H9 (cell line): ENCODE data around the gene SLC12A3. TPM values are rescaled to one million over a fixed set of nuclear protein-coding genes. Genes with fewer than 3 reads are reported as not detected.

Experiments
- DNase-seq: peaks from one replicate; pipeline ENCODE4 v3.0.0-alpha.2; 2017
- H2AFZ ChIP-seq: one replicate; pipeline ENCODE4 v1.6.1; 2013; ENCODE audit warnings: mild to moderate bottlenecking, low read length, control low read depth, moderate library complexity
- H2AK5ac ChIP-seq: 2 replicates; pipeline ENCODE4 v1.6.1; 2013; ENCODE audit warnings: low read length, control low read depth, mixed read lengths; ENCODE audit not compliant: insufficient read length
- H2BK120ac ChIP-seq: one replicate; pipeline ENCODE4 v1.6.1; 2013; ENCODE audit warnings: low read depth, mild to moderate bottlenecking, low read length, control low read depth, inconsistent platforms; ENCODE audit not compliant: poor library complexity, severe bottlenecking
- H2BK12ac ChIP-seq: 2 replicates; pipeline ENCODE4 v1.6.1; 2013; ENCODE audit warnings: low read length, control low read depth, mixed read lengths, low read depth; ENCODE audit not compliant: insufficient read length
- H2BK15ac ChIP-seq: 2 replicates; pipeline ENCODE4 v1.6.1; 2013; ENCODE audit warnings: low read depth, low read length, control low read depth
- H2BK20ac ChIP-seq: one replicate; pipeline ENCODE4 v1.6.1; 2013; ENCODE audit warnings: low read depth, mild to moderate bottlenecking, low read length, control low read depth, inconsistent platforms; ENCODE audit not compliant: poor library complexity, severe bottlenecking
- H2BK5ac ChIP-seq: 2 replicates; pipeline ENCODE4 v1.6.1; 2013; ENCODE audit warnings: low read length, control low read depth, mixed read lengths; ENCODE audit not compliant: insufficient read length
- H3K14ac ChIP-seq: 2 replicates; pipeline ENCODE4 v1.6.1; 2013; ENCODE audit warnings: low read length, control low read depth; ENCODE audit not compliant: insufficient read depth
- H3K18ac ChIP-seq: 2 replicates; pipeline ENCODE4 v1.6.1; 2013; ENCODE audit warnings: low read depth, mild to moderate bottlenecking, mixed read lengths, low read length, control low read depth; ENCODE audit not compliant: insufficient read length
- H3K23ac ChIP-seq: 2 replicates; pipeline ENCODE4 v1.6.1; 2013; ENCODE audit warnings: low read length, control low read depth, mixed read lengths, low read depth; ENCODE audit not compliant: insufficient read length
- H3K23me2 ChIP-seq: 2 replicates; pipeline ENCODE4 v1.6.1; 2013; ENCODE audit warnings: low read depth, mild to moderate bottlenecking, mixed read lengths, low read length, control low read depth; ENCODE audit not compliant: insufficient read length, poor library complexity, severe bottlenecking
- H3K27ac ChIP-seq: 2 replicates; pipeline ENCODE4 v1.5.1; 2013; ENCODE audit warnings: low read length, control low read depth, mixed read lengths, low read depth; ENCODE audit not compliant: insufficient read length
- H3K27me3 ChIP-seq: 2 replicates; pipeline ENCODE4 v1.6.1; 2013; ENCODE audit warnings: low read length, control low read depth, inconsistent platforms; ENCODE audit not compliant: insufficient read depth
- H3K4ac ChIP-seq: 2 replicates; pipeline ENCODE4 v1.6.1; 2013; ENCODE audit warnings: low read depth, mild to moderate bottlenecking, control low read depth, inconsistent platforms, low read length, moderate library complexity
- H3K4me1 ChIP-seq: 2 replicates; pipeline ENCODE4 v1.6.1; 2013; ENCODE audit warnings: low read length, control low read depth, inconsistent platforms; ENCODE audit not compliant: insufficient read depth
- H3K4me2 ChIP-seq: 2 replicates; pipeline ENCODE4 v1.6.1; 2013; ENCODE audit warnings: low read length, control low read depth, mixed read lengths; ENCODE audit not compliant: insufficient read length, insufficient read depth
- H3K56ac ChIP-seq: 2 replicates; pipeline ENCODE4 v1.6.1; 2013; ENCODE audit warnings: low read depth, mild to moderate bottlenecking, mixed read lengths, low read length, control low read depth; ENCODE audit not compliant: insufficient read length
- H3K79me1 ChIP-seq: 2 replicates; pipeline ENCODE4 v1.6.1; 2013; ENCODE audit warnings: low read depth, mild to moderate bottlenecking, moderate library complexity, low read length, control low read depth, inconsistent platforms; ENCODE audit not compliant: insufficient read depth, poor library complexity, severe bottlenecking
- H3K79me2 ChIP-seq: 2 replicates; pipeline ENCODE4 v1.6.1; 2013; ENCODE audit warnings: low read length, control low read depth, inconsistent platforms; ENCODE audit not compliant: insufficient read depth
- H3K9ac ChIP-seq: 2 replicates; pipeline ENCODE4 v1.6.1; 2013; ENCODE audit warnings: low read length, control low read depth, mixed read lengths; ENCODE audit not compliant: insufficient read length; ENCODE audit errors: extremely low read depth
- H3K9me3 ChIP-seq: one replicate; pipeline ENCODE4 v1.6.1; 2013; ENCODE audit warnings: low read depth, low read length, inconsistent platforms; ENCODE audit not compliant: control insufficient read depth
- H3T11ph ChIP-seq: one replicate; pipeline ENCODE4 v1.6.1; 2013; ENCODE audit warnings: mild to moderate bottlenecking, low read length, control low read depth, inconsistent platforms
- H4K20me1 ChIP-seq: one replicate; pipeline ENCODE4 v1.6.1; 2013; ENCODE audit not compliant: control insufficient read depth, insufficient read length, insufficient read depth
- H4K5ac ChIP-seq: 2 replicates; pipeline ENCODE4 v1.6.1; 2013; ENCODE audit warnings: low read depth, mild to moderate bottlenecking, mixed read lengths, low read length, control low read depth; ENCODE audit not compliant: insufficient read length
- H4K8ac ChIP-seq: replicated peaks from 2 replicates; pipeline ENCODE4 v1.6.1; 2013; ENCODE audit warnings: low read length, control low read depth, mixed read lengths, low read depth; ENCODE audit not compliant: insufficient read length
- H4K91ac ChIP-seq: 2 replicates; pipeline ENCODE4 v1.6.1; 2013; ENCODE audit warnings: low read depth, mild to moderate bottlenecking, moderate library complexity, mixed read lengths, low read length, control low read depth; ENCODE audit not compliant: insufficient read length
- H3K27ac Mint-ChIP-seq, 3 experiments: 2 replicates in 2 of 3; 3 replicates in 1 of 3; pipeline ENCODE4 v1.8.0; 2020 to 2021; ENCODE audit warnings: mixed read lengths in 3 of 3, mild to moderate bottlenecking in 1 of 3, moderate library complexity in 1 of 3
- H3K27me3 Mint-ChIP-seq: 2 replicates; pipeline ENCODE4 v1.8.0; 2021; ENCODE audit warnings: low read depth, mild to moderate bottlenecking, moderate library complexity, mixed read lengths
- H3K36me3 Mint-ChIP-seq, 3 experiments: 2 replicates in 2 of 3; 3 replicates in 1 of 3; pipeline ENCODE4 v1.8.0; 2020 to 2021; ENCODE audit warnings: low read depth in 3 of 3, mixed read lengths in 3 of 3; ENCODE audit not compliant: insufficient read depth in 1 of 3
- H3K4me1 Mint-ChIP-seq, 2 experiments: 2 replicates each; pipeline ENCODE4 v1.8.0; 2020; ENCODE audit warnings: mixed read lengths in 2 of 2
- H3K4me3 Mint-ChIP-seq, 2 experiments: 2 replicates in 1 of 2; 3 replicates in 1 of 2; pipeline ENCODE4 v1.8.0; 2020 to 2021; ENCODE audit warnings: mild to moderate bottlenecking in 2 of 2, mixed read lengths in 2 of 2, moderate library complexity in 1 of 2
- H3K9me3 Mint-ChIP-seq, 2 experiments: 2 replicates in 1 of 2; 3 replicates in 1 of 2; pipeline ENCODE4 v1.8.0; 2020; ENCODE audit warnings: mild to moderate bottlenecking in 2 of 2, mixed read lengths in 2 of 2, moderate library complexity in 1 of 2
- WGBS: extraction: QIAGEN DNeasy Blood & Tissue Kit; methylation state at CpG from one replicate; pipeline ENCODE4 v1.1.7; 2013; ENCODE audit warnings: missing lambda C conversion rate, low lambda C conversion rate, mixed read lengths; ENCODE audit not compliant: insufficient read length; ENCODE audit errors: extremely low coverage; 5-methylcytosine and 5-hydroxymethylcytosine counted together
- total RNA-seq: library from RNA; stranded (reverse); gene quantifications from 2 replicates; pipeline ENCODE4 v1.2.1, GENCODE V29; 2021
- TF ChIP-seq, protein P1 (sequence below): fragments of 200-600 bp; sonication (generic); conservative IDR thresholded peaks from 3 replicates; pipeline ENCODE4 v1.8.0; 2021; ENCODE audit warnings: antibody characterized with exemption, mild to moderate bottlenecking

The SLC12A3 gene
- total RNA-seq, 1 experiment from 2014 or later: not detected

DNA sequence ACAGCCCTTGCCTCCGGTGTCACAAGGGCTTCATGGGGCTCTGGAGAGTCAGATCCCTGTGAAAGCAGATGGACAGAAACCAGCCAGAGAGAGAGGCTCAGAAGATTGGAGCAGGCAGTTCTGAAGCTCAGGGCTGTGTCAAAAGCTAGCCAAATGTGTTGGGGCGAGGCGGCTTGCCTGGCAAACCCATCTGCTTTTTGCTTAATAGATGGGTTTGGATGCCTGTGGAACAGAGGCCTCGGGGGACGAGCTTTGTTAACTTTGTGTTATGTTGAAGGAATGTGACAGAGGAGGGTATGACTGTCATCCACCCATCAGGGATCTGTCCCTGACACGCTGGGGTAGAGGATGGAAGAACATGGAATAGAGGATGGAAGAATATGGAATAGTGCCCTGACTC lies 21.0 kb upstream of the SLC12A3 start:
- Histone ChIP-seq H3K27ac (no peak overlapping the region), H3K23me2 (no peaks in the 10 kb centered on the region), H3K18ac (no peak overlapping the region), H3K14ac (no peak overlapping the region), H3K4me2 (no peak overlapping the region), H4K20me1 (no peaks in the 10 kb centered on the region), H3K79me2 (no peaks in the 10 kb centered on the region), H4K5ac (no peak overlapping the region), H4K8ac (no peak overlapping the region), H3K79me1 (no peaks in the 10 kb centered on the region), H3K9ac (no peak overlapping the region), H3K4ac (no peak overlapping the region), H2BK20ac (no peak overlapping the region), H2BK120ac (no peak overlapping the region), H3K56ac (no peak overlapping the region), H2BK12ac (no peak overlapping the region), H2BK5ac (no peak overlapping the region), H3K4me1 (no peaks in the 10 kb centered on the region), H4K91ac (no peak overlapping the region), H2BK15ac (no peak overlapping the region), H2AFZ (no peak overlapping the region), H2AK5ac (no peak overlapping the region), H3K9me3 (no peaks in the 10 kb centered on the region), H3K23ac (no peak overlapping the region), H3T11ph (no peak overlapping the region), H3K27me3 (no peaks in the 10 kb centered on the region)
- H3K4me1 Mint-ChIP-seq: peaks cover 8 to 12% of the 10 kb centered on the region in 2 experiments
- no peak overlapping the region; a peak in 1 of 7 replicates for H3K27ac Mint-ChIP-seq
- peaks cover 34 to 62% (median 53%) of the 10 kb centered on the region in 3 experiments; a peak in 6 of 7 replicates for H3K36me3 Mint-ChIP-seq
- no peaks in the 10 kb centered on the region; the same call in 1 of the 2 replicates for H3K27me3 Mint-ChIP-seq
- H3K4me3 Mint-ChIP-seq: no peak overlapping the region
- no peak for DNase-seq
- TF ChIP-seq, protein P1, sequence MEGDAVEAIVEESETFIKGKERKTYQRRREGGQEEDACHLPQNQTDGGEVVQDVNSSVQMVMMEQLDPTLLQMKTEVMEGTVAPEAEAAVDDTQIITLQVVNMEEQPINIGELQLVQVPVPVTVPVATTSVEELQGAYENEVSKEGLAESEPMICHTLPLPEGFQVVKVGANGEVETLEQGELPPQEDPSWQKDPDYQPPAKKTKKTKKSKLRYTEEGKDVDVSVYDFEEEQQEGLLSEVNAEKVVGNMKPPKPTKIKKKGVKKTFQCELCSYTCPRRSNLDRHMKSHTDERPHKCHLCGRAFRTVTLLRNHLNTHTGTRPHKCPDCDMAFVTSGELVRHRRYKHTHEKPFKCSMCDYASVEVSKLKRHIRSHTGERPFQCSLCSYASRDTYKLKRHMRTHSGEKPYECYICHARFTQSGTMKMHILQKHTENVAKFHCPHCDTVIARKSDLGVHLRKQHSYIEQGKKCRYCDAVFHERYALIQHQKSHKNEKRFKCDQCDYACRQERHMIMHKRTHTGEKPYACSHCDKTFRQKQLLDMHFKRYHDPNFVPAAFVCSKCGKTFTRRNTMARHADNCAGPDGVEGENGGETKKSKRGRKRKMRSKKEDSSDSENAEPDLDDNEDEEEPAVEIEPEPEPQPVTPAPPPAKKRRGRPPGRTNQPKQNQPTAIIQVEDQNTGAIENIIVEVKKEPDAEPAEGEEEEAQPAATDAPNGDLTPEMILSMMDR: no peak
- no CpG with 5 or more reads among the region's 6 CpGs for WGBS
- H3K9me3 Mint-ChIP-seq: no peaks in the 10 kb centered on the region
